DOHH2 (cell line): Measurements from ENCODE around the gene VEGFB.
A peak's percentile ranks its signal among the peaks of the same experiment; 100 is the strongest.

Experiments used
- H3F3A ChIP-seq: fragments of 200-600 bp; sonication (generic), shearing (Covaris generic); 2 replicates; pipeline ENCODE4 v1.6.0; 2016; ENCODE audit warnings: antibody characterized with exemption, mild to moderate bottlenecking; ENCODE audit not compliant: control insufficient read depth, insufficient read depth
- H3K27ac ChIP-seq: fragments of 200-600 bp; sonication (generic); 2 replicates; pipeline ENCODE4 v1.5.1; 2014; ENCODE audit warnings: low read depth, mild to moderate bottlenecking, low read length, moderate library complexity
- H3K27me3 ChIP-seq: fragments of 200-600 bp; sonication (generic); 2 replicates; pipeline ENCODE4 v1.6.1; 2014; ENCODE audit warnings: mild to moderate bottlenecking, low read length, mixed read lengths; ENCODE audit not compliant: control insufficient read depth
- H3K36me3 ChIP-seq: fragments of 200-600 bp; sonication (generic); 2 replicates; pipeline ENCODE4 v1.6.1; 2014; ENCODE audit warnings: mild to moderate bottlenecking, low read length, moderate library complexity, mixed read lengths; ENCODE audit not compliant: control insufficient read depth
- H3K4me1 ChIP-seq: fragments of 200-600 bp; sonication (generic); 2 replicates; pipeline ENCODE4 v1.6.1; 2014; ENCODE audit warnings: mild to moderate bottlenecking, low read length, mixed read lengths; ENCODE audit not compliant: control insufficient read depth
- H3K4me2 ChIP-seq: fragments of 200-600 bp; sonication (generic); 2 replicates; pipeline ENCODE4 v1.6.0; 2014; ENCODE audit warnings: mild to moderate bottlenecking, low read length, moderate library complexity
- H3K4me3 ChIP-seq: fragments of 200-600 bp; sonication (generic); 2 replicates; pipeline ENCODE4 v1.5.1; 2014; ENCODE audit warnings: mild to moderate bottlenecking, low read length, mixed read lengths
- H3K79me2 ChIP-seq: fragments of 200-600 bp; sonication (generic); 2 replicates; pipeline ENCODE4 v1.6.1; 2014; ENCODE audit warnings: mild to moderate bottlenecking, low read length, mixed read lengths; ENCODE audit not compliant: control insufficient read depth
- H3K9me2 ChIP-seq: fragments of 200-600 bp; sonication (generic); replicated peaks from 2 replicates; pipeline ENCODE4 v1.6.1; 2014; ENCODE audit warnings: mild to moderate bottlenecking, low read length, mixed read lengths; ENCODE audit not compliant: control insufficient read depth
- H3K9me3 ChIP-seq: fragments of 200-600 bp; sonication (generic); 2 replicates; pipeline ENCODE4 v1.6.1; 2014; ENCODE audit warnings: antibody characterized with exemption, low read length, mixed read lengths; ENCODE audit not compliant: control insufficient read depth, insufficient read depth
- H4K20me1 ChIP-seq: fragments of 200-600 bp; sonication (generic); 2 replicates; pipeline ENCODE4 v1.6.0; 2014; ENCODE audit warnings: low read depth, mild to moderate bottlenecking, antibody characterized with exemption, low read length, moderate library complexity; ENCODE audit not compliant: control insufficient read depth, insufficient read depth
- EZH2phosphoT487 ChIP-seq: fragments of 200-600 bp; sonication (generic); IDR thresholded peaks from 2 replicates; pipeline ENCODE4 v1.6.1; 2017; ENCODE audit warnings: borderline replicate concordance, mild to moderate bottlenecking, antibody characterized with exemption, low read length, moderate library complexity, mixed read lengths
- TF ChIP-seq, protein P1 (sequence below): fragments of 200-600 bp; sonication (generic); IDR thresholded peaks from one replicate; pipeline ENCODE4 v1.5.1; 2014; ENCODE audit warnings: antibody characterized with exemption, mild to moderate bottlenecking, low read depth, low read length; ENCODE audit not compliant: poor library complexity, severe bottlenecking

The VEGFB gene

DNA sequence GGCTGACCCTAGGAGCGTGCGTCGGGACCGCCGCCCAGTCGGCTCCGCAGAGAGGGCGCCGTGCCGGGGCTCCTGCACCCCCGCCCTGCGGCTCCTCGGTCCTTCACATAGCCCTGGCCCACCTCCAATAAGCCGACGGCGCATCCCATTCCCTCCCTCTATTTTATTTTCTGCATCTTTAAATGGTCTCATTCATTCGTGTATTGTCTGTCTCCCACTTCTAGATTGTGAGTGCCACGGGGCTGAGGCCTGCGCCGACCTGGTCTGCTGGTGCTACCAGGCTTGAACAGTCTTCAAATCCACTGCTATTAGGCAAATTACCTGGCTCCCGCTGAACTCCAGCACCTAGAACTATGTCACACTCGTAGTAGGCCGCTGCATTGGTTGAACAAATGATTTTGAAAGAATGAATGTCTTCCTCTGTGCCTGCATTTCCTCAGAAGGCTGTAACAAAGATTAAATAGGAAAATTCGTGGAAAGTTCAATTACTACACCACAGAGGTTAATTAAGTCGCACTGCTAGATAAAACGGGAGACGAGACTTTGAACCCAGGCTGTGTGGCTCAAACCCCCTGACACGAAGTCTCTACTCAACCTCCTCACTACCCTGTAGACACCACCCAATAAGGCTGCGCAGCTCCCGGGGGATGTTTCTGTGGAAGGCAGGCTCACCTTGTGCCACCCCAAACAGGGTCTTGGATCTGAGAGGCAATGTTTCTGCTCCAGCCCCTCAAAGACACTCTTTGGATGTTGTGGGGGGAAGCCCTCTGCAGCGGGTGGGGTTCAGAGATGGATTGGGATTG lies 13.5 kb downstream of the VEGFB start:
- peaks cover 62% of the 10 kb centered on the region for H3K4me1 ChIP-seq
- no peak overlapping the region for H3K27ac ChIP-seq
- peak overlapping the region; percentile 85 for H3K4me2 ChIP-seq
- H3K4me3 ChIP-seq, result peak overlapping the region; percentile 78
- H3K27me3 ChIP-seq, result no peaks in the 10 kb centered on the region
- TF ChIP-seq EZH2phosphoT487, result no peak
- TF ChIP-seq, protein P1, sequence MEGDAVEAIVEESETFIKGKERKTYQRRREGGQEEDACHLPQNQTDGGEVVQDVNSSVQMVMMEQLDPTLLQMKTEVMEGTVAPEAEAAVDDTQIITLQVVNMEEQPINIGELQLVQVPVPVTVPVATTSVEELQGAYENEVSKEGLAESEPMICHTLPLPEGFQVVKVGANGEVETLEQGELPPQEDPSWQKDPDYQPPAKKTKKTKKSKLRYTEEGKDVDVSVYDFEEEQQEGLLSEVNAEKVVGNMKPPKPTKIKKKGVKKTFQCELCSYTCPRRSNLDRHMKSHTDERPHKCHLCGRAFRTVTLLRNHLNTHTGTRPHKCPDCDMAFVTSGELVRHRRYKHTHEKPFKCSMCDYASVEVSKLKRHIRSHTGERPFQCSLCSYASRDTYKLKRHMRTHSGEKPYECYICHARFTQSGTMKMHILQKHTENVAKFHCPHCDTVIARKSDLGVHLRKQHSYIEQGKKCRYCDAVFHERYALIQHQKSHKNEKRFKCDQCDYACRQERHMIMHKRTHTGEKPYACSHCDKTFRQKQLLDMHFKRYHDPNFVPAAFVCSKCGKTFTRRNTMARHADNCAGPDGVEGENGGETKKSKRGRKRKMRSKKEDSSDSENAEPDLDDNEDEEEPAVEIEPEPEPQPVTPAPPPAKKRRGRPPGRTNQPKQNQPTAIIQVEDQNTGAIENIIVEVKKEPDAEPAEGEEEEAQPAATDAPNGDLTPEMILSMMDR, result no peak
- peaks cover 33% of the 10 kb centered on the region for H3K36me3 ChIP-seq
- peaks cover 2% of the 10 kb centered on the region; the same call in 1 of the 2 replicates for H4K20me1 ChIP-seq
- H3F3A ChIP-seq, result peaks cover 29% of the 10 kb centered on the region
- peaks cover 42% of the 10 kb centered on the region for H3K79me2 ChIP-seq
- H3K9me3 ChIP-seq, result no peaks in the 10 kb centered on the region
- H3K9me2 ChIP-seq, result no peaks in the 10 kb centered on the region

DNA sequence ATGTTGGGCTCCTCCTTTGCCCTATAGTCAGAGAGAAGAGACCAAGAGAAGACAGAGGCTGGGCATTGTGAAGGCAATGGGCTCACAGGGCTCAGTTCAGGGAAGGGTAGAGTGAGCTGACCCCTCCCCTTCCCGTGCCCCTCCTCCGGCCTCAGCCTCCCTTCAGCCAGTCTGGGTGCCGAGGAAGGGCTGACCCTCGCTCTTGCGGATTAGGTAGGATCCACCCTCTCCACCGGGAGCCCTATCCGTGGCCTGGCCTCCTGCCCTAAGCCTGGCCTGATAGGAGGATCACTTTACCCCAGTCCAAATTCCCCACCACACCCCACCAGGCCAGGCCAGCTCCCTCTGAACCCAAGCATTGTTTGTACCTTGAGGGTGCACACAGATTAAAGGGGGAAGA lies 14.2 kb downstream of the VEGFB start:
- H3K4me1 ChIP-seq, result peaks cover 59% of the 10 kb centered on the region
- peaks cover 5% of the 10 kb centered on the region; the same call in 1 of the 2 replicates for H4K20me1 ChIP-seq
- H3K27ac ChIP-seq, result no peak overlapping the region
- no peaks in the 10 kb centered on the region for H3K27me3 ChIP-seq
- H3K9me3 ChIP-seq, result no peaks in the 10 kb centered on the region
- peaks cover 39% of the 10 kb centered on the region for H3K79me2 ChIP-seq
- TF ChIP-seq, protein P1, result no peak
- TF ChIP-seq EZH2phosphoT487, result no peak
- no peak overlapping the region for H3K4me3 ChIP-seq
- H3K9me2 ChIP-seq, result no peaks in the 10 kb centered on the region
- H3K4me2 ChIP-seq, result no peak overlapping the region
- peaks cover 27% of the 10 kb centered on the region for H3K36me3 ChIP-seq
- H3F3A ChIP-seq, result peaks cover 29% of the 10 kb centered on the region

DNA sequence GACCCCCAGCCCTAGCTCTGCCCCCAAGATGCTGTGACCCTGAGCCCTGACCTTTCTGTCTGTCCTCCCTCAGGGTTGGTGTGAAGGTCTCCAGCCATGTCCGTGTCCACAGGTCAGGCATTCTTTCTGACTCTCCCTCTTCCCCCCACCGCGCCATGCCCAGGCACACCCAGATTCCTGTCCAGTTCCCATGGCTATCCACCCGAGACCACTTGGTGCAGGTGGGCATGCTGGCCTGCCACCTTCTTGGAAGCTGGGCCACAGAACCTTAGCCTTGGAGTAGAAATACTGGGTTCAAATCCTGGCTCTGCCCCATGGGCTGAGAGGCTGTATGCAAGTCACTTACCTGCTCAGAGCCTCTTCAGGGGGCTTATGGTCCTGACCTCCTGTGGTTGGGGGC lies 14.7 kb downstream of the VEGFB start:
- peaks cover 54% of the 10 kb centered on the region for H3K4me1 ChIP-seq
- H3K9me2 ChIP-seq, result no peaks in the 10 kb centered on the region
- H3K79me2 ChIP-seq, result peaks cover 36% of the 10 kb centered on the region
- no peaks in the 10 kb centered on the region for H3K9me3 ChIP-seq
- peaks cover 22% of the 10 kb centered on the region for H3K36me3 ChIP-seq
- no peak overlapping the region for H3K4me3 ChIP-seq
- no peaks in the 10 kb centered on the region for H3K27me3 ChIP-seq
- TF ChIP-seq, protein P1, result no peak
- no peak for TF ChIP-seq EZH2phosphoT487
- H3K4me2 ChIP-seq, result no peak overlapping the region
- peaks cover 24% of the 10 kb centered on the region for H3F3A ChIP-seq
- H4K20me1 ChIP-seq, result peaks cover 5% of the 10 kb centered on the region; the same call in 1 of the 2 replicates
- no peak overlapping the region for H3K27ac ChIP-seq
